WTC11 (cell line): ENCODE data around the gene RNF133.

ENCODE experiments used
- ATF6 ChIP-seq: sonication (generic); formaldehyde crosslinking; IDR thresholded peaks from 2 replicates; pipeline ENCODE4 v1.8.1; 2023; ENCODE audit warnings: mild to moderate bottlenecking, missing genetic modification reagents
- CREB1 ChIP-seq: sonication (generic); formaldehyde crosslinking; IDR thresholded peaks from 2 replicates; pipeline ENCODE4 v1.8.0; 2023; ENCODE audit warnings: mild to moderate bottlenecking, missing genetic modification reagents
- CTCF ChIP-seq: fragments of 200-600 bp; IDR thresholded peaks from 2 replicates; pipeline ENCODE4 v1.8.0; 2022; ENCODE audit warnings: antibody characterized with exemption
- E2F4 ChIP-seq: sonication (generic); formaldehyde crosslinking; IDR thresholded peaks from 2 replicates; pipeline ENCODE4 v1.8.1; 2022; ENCODE audit warnings: low read depth, mild to moderate bottlenecking, moderate library complexity, missing genetic modification reagents, borderline replicate concordance
- ERG ChIP-seq: fragments of 250-450 bp; sonication (Bioruptor Pico); IDR thresholded peaks from 2 replicates; pipeline ENCODE4 v1.8.0; 2021; ENCODE audit warnings: mild to moderate bottlenecking
- GABPB1 ChIP-seq: sonication (generic); formaldehyde crosslinking; IDR thresholded peaks from 2 replicates; pipeline ENCODE4 v1.8.1; 2023; ENCODE audit warnings: mild to moderate bottlenecking, missing genetic modification reagents
- MAX ChIP-seq: sonication (generic); formaldehyde crosslinking; IDR thresholded peaks from 2 replicates; pipeline ENCODE4 v1.8.0; 2022; ENCODE audit warnings: mild to moderate bottlenecking, missing genetic modification reagents
- MYBL2 ChIP-seq: sonication (generic); formaldehyde crosslinking; IDR thresholded peaks from 2 replicates; pipeline ENCODE4 v1.8.1; 2023; ENCODE audit warnings: mild to moderate bottlenecking, moderate library complexity, missing genetic modification reagents
- NR2C2 ChIP-seq: sonication (generic); formaldehyde crosslinking; IDR thresholded peaks from 2 replicates; pipeline ENCODE4 v1.8.0; 2022; ENCODE audit warnings: mild to moderate bottlenecking, missing genetic modification reagents
- STAT6 ChIP-seq: sonication (generic); formaldehyde crosslinking; conservative IDR thresholded peaks from 2 replicates; pipeline ENCODE4 v1.8.1; 2023; ENCODE audit warnings: mild to moderate bottlenecking, low read depth, missing genetic modification reagents, moderate library complexity
- TP53 ChIP-seq: sonication (generic); formaldehyde crosslinking; IDR thresholded peaks from 2 replicates; pipeline ENCODE4 v1.8.1; 2023; ENCODE audit warnings: mild to moderate bottlenecking, missing genetic modification reagents
- ZNF219 ChIP-seq: sonication (generic); formaldehyde crosslinking; IDR thresholded peaks from 2 replicates; pipeline ENCODE4 v1.8.0; 2023; ENCODE audit warnings: missing genetic modification reagents, mild to moderate bottlenecking, borderline replicate concordance

- TF ChIP-seq CTCF: no peak
- TF ChIP-seq ATF6 (CRISPR knock-in tag): no peak
- no peak for TF ChIP-seq CREB1 (CRISPR knock-in tag)
- no peak for TF ChIP-seq E2F4 (CRISPR knock-in tag)
- no peak for TF ChIP-seq GABPB1
- no peak for TF ChIP-seq ZNF219 (CRISPR knock-in tag)
- TF ChIP-seq TP53: no peak
- TF ChIP-seq MYBL2: no peak
- no peak for TF ChIP-seq NR2C2
- no peak for TF ChIP-seq ERG (CRISPR knock-in tag)
- no peak for TF ChIP-seq MAX (CRISPR knock-in tag)
- TF ChIP-seq STAT6 (CRISPR knock-in tag): no peak
These were observed 23.9 kb downstream of the RNF133 start for GRCh38 chr7:122675011-122675410.
